Measurements from ENCODE around the gene RYR1. TPM values are rescaled to one million over a fixed set of nuclear protein-coding genes. Genes with fewer than 3 reads are reported as not detected.

RYR1 gene
- total and polyA plus RNA-seq, 2 experiments from 2014 or later, result under 0.01 TPM; not detected in 1

GRCh38 chr19:38503077-38503410 is 69.6 kb downstream of the RYR1 start:
- DNase-seq, result no peak
- Histone ChIP-seq H4K20me1 (ENCODE audit: insufficient read depth) (no peaks in the 10 kb centered on the region), H3K9ac (no peak overlapping the region), H3K4me2 (ENCODE audit: unreplicated experiment) (no peak overlapping the region), H3K9me2 (ENCODE audit: insufficient read depth) (no peaks in the 10 kb centered on the region), H3K9me3 (ENCODE audit: low read depth) (no peaks in the 10 kb centered on the region), H3K27me3 (replicated peaks; ENCODE audit: insufficient read depth) (no peaks in the 10 kb centered on the region; the same call in 1 of the 2 replicates), H3K36me3 (ENCODE audit: low read depth) (no peaks in the 10 kb centered on the region), H2AFZ (no peak overlapping the region), H3F3A (ENCODE audit: insufficient read depth) (no peaks in the 10 kb centered on the region), H3K79me2 (ENCODE audit: insufficient read depth) (no peaks in the 10 kb centered on the region), H3K4me1 (ENCODE audit: insufficient read depth) (no peaks in the 10 kb centered on the region), H3K4me3 (no peak overlapping the region), H3K27ac (no peak overlapping the region)
- TF ChIP-seq EZH2phosphoT487 (IDR thresholded peaks at IDR 0.05; ENCODE audit: insufficient read depth, low read depth) (no peak), EZH2 (IDR thresholded peaks at IDR 0.05; ENCODE audit: insufficient read depth, poor library complexity, severe bottlenecking) (no peak)
- in situ Hi-C loops (cut with MboI), result no loop called here
- WGBS, 2 experiments (ENCODE audit: low coverage in 1 of 2, low lambda C conversion rate in 2 of 2, missing lambda C conversion rate in 2 of 2), result 50 to 58% methylated on average over 4 of the region's 4 CpGs

GRCh38 chr19:38505958-38506357 is 72.5 kb downstream of the RYR1 start:
- in situ Hi-C loops (cut with MboI), result no loop called here
- H3K9ac ChIP-seq, result no peak overlapping the region
- no peak overlapping the region for H3K27ac ChIP-seq
- no peak overlapping the region for H3K4me2 ChIP-seq (ENCODE audit: unreplicated experiment)
- WGBS, 2 experiments (ENCODE audit: low coverage in 1 of 2, low lambda C conversion rate in 2 of 2, missing lambda C conversion rate in 2 of 2), result 44 to 58% methylated on average over 2 to 3 of the region's 3 CpGs
- H3K4me3 ChIP-seq, result no peak overlapping the region
- H3K4me1 ChIP-seq (ENCODE audit: insufficient read depth), result no peaks in the 10 kb centered on the region
- H4K20me1 ChIP-seq (ENCODE audit: insufficient read depth), result no peaks in the 10 kb centered on the region
- no peaks in the 10 kb centered on the region; the same call in 1 of the 2 replicates for H3K27me3 ChIP-seq (replicated peaks; ENCODE audit: insufficient read depth)
- H2AFZ ChIP-seq, result no peak overlapping the region
- no peaks in the 10 kb centered on the region for H3F3A ChIP-seq (ENCODE audit: insufficient read depth)
- H3K79me2 ChIP-seq (ENCODE audit: insufficient read depth), result no peaks in the 10 kb centered on the region
- H3K9me2 ChIP-seq (ENCODE audit: insufficient read depth), result no peaks in the 10 kb centered on the region
- no peak for DNase-seq
- TF ChIP-seq EZH2 (IDR thresholded peaks at IDR 0.05; ENCODE audit: insufficient read depth, poor library complexity, severe bottlenecking), result no peak
- TF ChIP-seq EZH2phosphoT487 (IDR thresholded peaks at IDR 0.05; ENCODE audit: insufficient read depth, low read depth), result no peak
- no peaks in the 10 kb centered on the region for H3K36me3 ChIP-seq (ENCODE audit: low read depth)
- no peaks in the 10 kb centered on the region for H3K9me3 ChIP-seq (ENCODE audit: low read depth)

GRCh38 chr19:38506375-38506722 is 72.9 kb downstream of the RYR1 start:
- Histone ChIP-seq H3K27ac (no peak overlapping the region), H3K4me2 (ENCODE audit: unreplicated experiment) (no peak overlapping the region), H3K27me3 (replicated peaks; ENCODE audit: insufficient read depth) (peaks cover under 1% of the 10 kb centered on the region; the same call in 1 of the 2 replicates), H3F3A (ENCODE audit: insufficient read depth) (no peaks in the 10 kb centered on the region), H3K4me1 (ENCODE audit: insufficient read depth) (no peaks in the 10 kb centered on the region), H2AFZ (peak overlapping the region; percentile 70; the same call in 1 of the 2 replicates), H3K4me3 (no peak overlapping the region), H3K9me2 (ENCODE audit: insufficient read depth) (no peaks in the 10 kb centered on the region), H3K9ac (no peak overlapping the region), H4K20me1 (ENCODE audit: insufficient read depth) (no peaks in the 10 kb centered on the region), H3K79me2 (ENCODE audit: insufficient read depth) (no peaks in the 10 kb centered on the region), H3K9me3 (ENCODE audit: low read depth) (no peaks in the 10 kb centered on the region), H3K36me3 (ENCODE audit: low read depth) (no peaks in the 10 kb centered on the region)
- in situ Hi-C loops (cut with MboI), result no loop called here
- 66 to 67% methylated on average over 11 of the region's 11 CpGs for WGBS, 2 experiments (ENCODE audit: low coverage in 1 of 2, low lambda C conversion rate in 2 of 2, missing lambda C conversion rate in 2 of 2)
- no peak for DNase-seq
- TF ChIP-seq EZH2phosphoT487 (IDR thresholded peaks at IDR 0.05; ENCODE audit: insufficient read depth, low read depth) (no peak), EZH2 (IDR thresholded peaks at IDR 0.05; ENCODE audit: insufficient read depth, poor library complexity, severe bottlenecking) (no peak)

GRCh38 chr19:38506723-38507550 is 73.4 kb downstream of the RYR1 start:
- 13 to 19% methylated on average over 22 to 35 of the region's 35 CpGs for WGBS, 2 experiments (ENCODE audit: low coverage in 1 of 2, low lambda C conversion rate in 2 of 2, missing lambda C conversion rate in 2 of 2)
- DNase-seq, result peak; percentile 87
- Histone ChIP-seq H3K36me3 (ENCODE audit: low read depth) (no peaks in the 10 kb centered on the region), H3K4me1 (ENCODE audit: insufficient read depth) (no peaks in the 10 kb centered on the region), H3K9me2 (ENCODE audit: insufficient read depth) (no peaks in the 10 kb centered on the region), H3K4me2 (ENCODE audit: unreplicated experiment) (no peak overlapping the region), H3K4me3 (no peak overlapping the region), H3K79me2 (ENCODE audit: insufficient read depth) (no peaks in the 10 kb centered on the region), H3K9ac (no peak overlapping the region), H3K27ac (no peak overlapping the region), H3F3A (ENCODE audit: insufficient read depth) (no peaks in the 10 kb centered on the region), H3K27me3 (replicated peaks; ENCODE audit: insufficient read depth) (peaks cover 4% of the 10 kb centered on the region; the same call in 1 of the 2 replicates), H2AFZ (peak overlapping the region; percentile 70; the same call in 1 of the 2 replicates), H3K9me3 (ENCODE audit: low read depth) (no peaks in the 10 kb centered on the region), H4K20me1 (ENCODE audit: insufficient read depth) (no peaks in the 10 kb centered on the region)
- no peak for TF ChIP-seq EZH2phosphoT487 (IDR thresholded peaks at IDR 0.05; ENCODE audit: insufficient read depth, low read depth)
- no peak for TF ChIP-seq EZH2 (IDR thresholded peaks at IDR 0.05; ENCODE audit: insufficient read depth, poor library complexity, severe bottlenecking)
- in situ Hi-C loops (cut with MboI), result no loop called here

Data from GM23248 (cell line).